ENCODE results near the gene RAPGEF2. TPM values are rescaled to one million over a fixed set of nuclear protein-coding genes. Genes with fewer than 3 reads are reported as not detected.

RAPGEF2 gene
- total and polyA plus RNA-seq, 8 donors = 3.3 to 78.1 (median 37.2) TPM

GRCh38 chr4:159127745-159128518, 25.1 kb downstream of the RAPGEF2 start:
- intact Hi-C loops (cut with DNase I; ENCODE audit: low total_unique reads) = no loop called here
- 93 to 95% (median 94%) methylated on average over 4 of the region's 4 CpGs for WGBS, 5 donors
- no peak for DNase-seq
- no peak overlapping the region for H3K4me3 ChIP-seq
- no peak for TF ChIP-seq EP300 (IDR thresholded peaks at IDR 0.05)
- no peak for TF ChIP-seq CTCF (IDR thresholded peaks at IDR 0.05)
- no peak for TF ChIP-seq POLR2AphosphoS5 (IDR thresholded peaks at IDR 0.05)
- no peak for TF ChIP-seq POLR2A (IDR thresholded peaks at IDR 0.05)
- H3K27me3 ChIP-seq = no peaks in the 10 kb centered on the region
- H3K4me1 ChIP-seq = peaks cover 3 to 65% (median 13%) of the 10 kb centered on the region in 4 donors
- H3K27ac ChIP-seq = no peak overlapping the region
- H3K36me3 ChIP-seq = no peaks in the 10 kb centered on the region
- H3K9me3 ChIP-seq = no peaks in the 10 kb centered on the region

- TF ChIP-seq POLR2AphosphoS5 (IDR thresholded peaks at IDR 0.05) (no peak), CTCF (IDR thresholded peaks at IDR 0.05) (no peak), EP300 (IDR thresholded peaks at IDR 0.05) (no peak), POLR2A (IDR thresholded peaks at IDR 0.05) (no peak)
- peaks cover 0 to 50% (median 8%) of the 10 kb centered on the region in 4 donors for H3K4me1 ChIP-seq
- 88 to 98% (median 90%) methylated on average over 2 of the region's 2 CpGs for WGBS, 5 donors
- no peak for DNase-seq
- H3K9me3 ChIP-seq = no peaks in the 10 kb centered on the region
- no peak overlapping the region for H3K4me3 ChIP-seq
- no peak overlapping the region for H3K27ac ChIP-seq
- intact Hi-C loops (cut with DNase I; ENCODE audit: low total_unique reads) = no loop called here
- H3K36me3 ChIP-seq = no peaks in the 10 kb centered on the region
- no peaks in the 10 kb centered on the region for H3K27me3 ChIP-seq
These were observed 27.1 kb downstream of the RAPGEF2 start for GRCh38 chr4:159129814-159130550.

- no peak overlapping the region for H3K4me3 ChIP-seq
- DNase-seq = no peak
- H3K27me3 ChIP-seq = no peaks in the 10 kb centered on the region
- TF ChIP-seq POLR2AphosphoS5 (IDR thresholded peaks at IDR 0.05) (no peak), POLR2A (IDR thresholded peaks at IDR 0.05) (no peak), CTCF (IDR thresholded peaks at IDR 0.05) (no peak), EP300 (IDR thresholded peaks at IDR 0.05) (no peak)
- H3K9me3 ChIP-seq = no peaks in the 10 kb centered on the region
- H3K36me3 ChIP-seq = no peaks in the 10 kb centered on the region
- 84 to 91% (median 89%) methylated on average over 6 of the region's 6 CpGs for WGBS, 5 donors
- intact Hi-C loops (cut with DNase I; ENCODE audit: low total_unique reads) = no loop called here
- H3K27ac ChIP-seq = no peak overlapping the region
- H3K4me1 ChIP-seq = peaks cover 0 to 48% (median 2%) of the 10 kb centered on the region in 4 donors
These were observed 28.7 kb downstream of the RAPGEF2 start for GRCh38 chr4:159131564-159131963.

GRCh38 chr4:159134429-159134828, 31.6 kb downstream of the RAPGEF2 start:
- H3K36me3 ChIP-seq = no peaks in the 10 kb centered on the region
- H3K4me1 ChIP-seq = peaks cover 0 to 49% (median 6%) of the 10 kb centered on the region in 4 donors
- H3K4me3 ChIP-seq = no peak overlapping the region
- no peaks in the 10 kb centered on the region for H3K9me3 ChIP-seq
- no peak for DNase-seq
- whole genome bisulfite sequencing, 5 donors = 78 to 90% (median 85%) methylated on average over 2 of the region's 2 CpGs
- intact Hi-C loops (cut with DNase I; ENCODE audit: low total_unique reads) = no loop called here
- H3K27ac ChIP-seq = no peak overlapping the region
- H3K27me3 ChIP-seq = no peaks in the 10 kb centered on the region
- no peak for TF ChIP-seq POLR2AphosphoS5 (IDR thresholded peaks at IDR 0.05)
- no peak for TF ChIP-seq POLR2A (IDR thresholded peaks at IDR 0.05)
- TF ChIP-seq CTCF (IDR thresholded peaks at IDR 0.05) = no peak
- no peak for TF ChIP-seq EP300 (IDR thresholded peaks at IDR 0.05)

Data from stomach (tissue), 9 donors.